Choroid plexus epithelial cell (primary cell): ENCODE results near the gene NR1H2.

Experiments
- DNase-seq: peaks from one replicate; pipeline ENCODE4 v3.0.0-alpha.2; 2010; ENCODE audit warnings: low read depth
- H3K4me3 ChIP-seq: 2 replicates; pipeline ENCODE4 v1.5.1; 2011; ENCODE audit warnings: low read depth, mild to moderate bottlenecking, control low read depth, low read length, moderate library complexity
- CTCF ChIP-seq: conservative IDR thresholded peaks from 2 replicates; pipeline ENCODE4 v1.5.1; 2011; ENCODE audit warnings: low read depth, mild to moderate bottlenecking, control low read depth, inconsistent platforms, low read length, moderate library complexity

NR1H2 gene

GRCh38 chr19:50330365-50331078 is 45.7 kb upstream of the NR1H2 start:
- no peak for TF ChIP-seq CTCF
- peak; percentile 14 for DNase-seq
- no peak overlapping the region for H3K4me3 ChIP-seq

DNA sequence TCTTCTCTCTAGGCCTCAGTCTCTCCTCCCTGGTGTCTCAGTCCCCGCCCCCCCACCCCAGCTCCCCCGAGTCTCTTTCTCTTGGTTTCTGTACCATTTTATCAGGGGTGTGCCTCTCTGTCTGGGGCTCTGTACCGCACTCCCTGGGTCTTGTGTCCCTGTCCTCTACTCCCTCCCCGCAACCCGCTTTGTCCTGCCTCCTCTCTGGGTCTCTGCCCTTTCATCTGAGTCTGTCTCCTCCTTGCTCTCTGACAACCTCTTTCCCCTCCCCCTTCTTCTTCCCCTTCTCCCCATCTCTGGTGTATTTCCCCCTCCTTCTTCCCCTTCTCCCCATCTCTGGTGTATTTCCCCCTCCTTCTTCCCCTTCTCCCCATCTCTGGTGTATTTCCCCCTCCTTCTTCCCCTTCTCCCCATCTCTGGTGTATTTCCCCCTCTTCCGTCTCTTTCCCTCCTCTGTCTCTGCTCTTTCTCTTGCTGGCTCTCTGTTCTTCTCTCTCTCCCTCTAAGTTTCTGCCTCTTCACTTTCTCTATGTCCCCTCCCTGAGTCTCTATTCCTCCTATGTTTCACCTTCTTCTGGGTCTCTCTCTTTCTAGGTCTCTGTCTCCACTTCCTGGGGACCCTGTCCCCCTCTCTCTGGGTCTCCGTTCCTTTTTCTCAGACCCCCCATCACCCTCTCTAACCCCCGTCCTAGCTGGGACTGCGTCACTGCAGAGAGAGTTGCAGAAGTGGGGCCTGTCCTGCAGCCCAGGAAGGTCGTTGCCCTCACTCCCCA is 44.9 kb upstream of the NR1H2 start:
- no peak for DNase-seq
- no peak overlapping the region for H3K4me3 ChIP-seq
- TF ChIP-seq CTCF, result no peak

DNA sequence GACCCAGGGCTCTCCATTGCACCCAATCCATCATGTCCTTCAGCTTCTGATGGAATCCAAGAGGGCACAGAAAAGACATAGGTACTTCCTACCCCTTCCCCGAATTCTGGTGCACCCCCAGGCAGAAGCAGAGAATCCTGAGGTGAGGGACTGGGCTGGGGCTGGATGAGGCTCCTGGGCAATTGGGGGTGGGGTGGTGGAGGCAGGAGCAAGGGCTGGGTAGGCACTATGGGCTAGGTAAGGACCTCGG is 44.3 kb upstream of the NR1H2 start:
- no peak for TF ChIP-seq CTCF
- H3K4me3 ChIP-seq, result no peak overlapping the region
- no peak for DNase-seq

DNA sequence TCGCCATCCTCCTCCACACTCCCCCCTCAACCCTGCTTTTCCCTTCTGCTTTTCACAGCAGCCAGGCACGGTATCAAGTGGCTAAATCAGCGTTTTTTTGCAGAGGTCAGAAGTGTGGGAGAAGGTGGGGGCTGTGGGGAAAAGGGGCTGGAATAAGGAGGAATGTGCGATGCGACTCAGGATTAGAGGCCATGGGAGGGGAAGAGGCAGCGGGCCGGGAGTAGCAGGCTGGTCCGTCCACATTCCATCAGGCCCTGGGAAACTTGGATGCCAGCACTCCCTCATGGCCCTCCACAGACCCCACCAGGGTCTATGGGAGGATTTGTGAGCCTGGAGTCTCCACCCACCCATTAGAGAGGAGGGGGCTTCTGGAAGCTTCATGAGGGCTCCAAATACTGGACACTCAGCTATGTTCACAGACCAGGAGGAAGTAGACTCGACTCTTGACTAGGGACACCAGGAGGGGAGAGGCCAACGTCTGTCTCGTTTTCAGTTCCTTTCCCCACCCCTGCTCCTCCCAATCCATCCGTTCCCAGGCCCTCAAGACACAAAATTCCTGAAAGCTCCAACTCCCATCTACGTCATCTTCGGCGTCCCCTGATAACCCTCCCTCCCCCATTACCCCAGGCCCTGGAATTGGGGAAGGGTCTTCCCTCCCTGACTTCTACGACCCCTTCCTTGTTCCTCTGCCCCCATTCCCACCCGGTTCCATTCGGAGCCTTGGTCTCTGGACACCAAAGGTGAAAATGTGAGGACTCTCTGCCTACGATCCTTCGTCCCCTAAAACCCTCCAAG is 43.8 kb upstream of the NR1H2 start:
- no peak for DNase-seq
- TF ChIP-seq CTCF, result no peak
- no peak overlapping the region for H3K4me3 ChIP-seq

DNA sequence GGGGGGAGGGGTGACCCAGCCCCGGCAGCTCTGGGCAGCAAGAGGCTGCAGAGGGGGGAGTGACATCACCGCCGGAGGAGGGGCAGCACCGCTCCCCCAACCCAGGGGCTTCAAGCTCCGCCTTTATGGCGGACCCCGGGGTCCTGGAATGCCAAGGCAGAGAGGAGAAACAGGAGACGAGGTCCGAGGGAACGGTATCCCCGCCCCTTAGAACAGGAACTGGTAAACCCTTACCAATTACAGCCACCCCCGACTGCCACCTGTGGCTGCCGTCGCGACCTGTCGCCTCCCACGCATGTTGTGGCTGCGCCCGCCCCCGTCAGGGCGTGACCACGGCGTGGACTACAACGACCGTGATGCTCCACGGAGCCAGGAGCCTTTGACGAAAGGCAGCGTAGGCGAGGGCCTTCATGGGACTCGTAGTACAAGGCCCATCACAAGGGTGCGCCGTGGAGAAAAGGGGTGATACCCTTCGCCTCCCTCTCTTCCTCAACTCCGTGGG is 43.0 kb upstream of the NR1H2 start:
- DNase-seq, result peak; percentile 82
- peak; percentile 19 for TF ChIP-seq CTCF
- peak overlapping the region; percentile 54 for H3K4me3 ChIP-seq

DNA sequence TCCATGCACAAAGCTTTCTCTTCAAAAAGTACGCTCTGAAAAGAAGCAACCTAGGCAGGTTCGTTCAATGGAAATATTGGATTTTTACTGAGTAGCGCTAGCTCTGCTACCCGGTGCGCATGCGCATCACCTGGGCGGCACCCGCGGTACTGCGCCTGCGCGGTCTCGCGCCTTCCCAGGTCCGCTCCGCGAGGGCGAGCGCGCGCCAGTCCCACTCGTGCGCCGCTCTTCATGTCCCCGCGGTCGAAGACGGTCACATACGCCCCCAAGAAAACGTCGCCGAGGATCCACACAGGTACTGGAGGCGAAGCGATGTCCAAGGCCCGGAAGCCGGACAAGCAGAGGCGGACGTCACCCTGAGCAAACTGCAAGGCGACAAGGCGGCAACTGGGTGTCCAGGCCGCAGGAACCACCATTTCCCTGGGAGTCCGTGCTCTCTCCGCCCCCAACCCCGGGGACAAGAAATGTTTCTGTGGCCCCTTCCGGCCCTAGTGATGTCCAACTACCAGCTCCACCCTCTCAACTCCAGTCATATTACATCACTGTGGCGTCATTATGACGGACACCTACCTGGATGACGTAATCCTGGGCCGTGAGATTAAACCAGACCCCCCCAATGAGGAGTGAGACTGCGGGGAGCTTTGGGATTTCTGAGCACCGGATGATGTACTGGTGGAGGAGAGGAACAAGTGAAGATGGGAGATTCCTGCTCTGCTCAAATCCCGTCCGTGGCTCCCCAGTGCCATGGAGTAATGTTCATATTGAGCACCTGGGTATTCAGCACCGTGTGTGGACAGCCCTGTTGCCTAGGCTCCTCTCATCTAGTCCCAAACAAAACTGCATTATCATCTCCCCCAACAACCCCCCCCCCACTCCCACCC is 42.3 kb upstream of the NR1H2 start:
- no peak for DNase-seq
- TF ChIP-seq CTCF, result no peak
- H3K4me3 ChIP-seq, result peak overlapping the region; percentile 54
